Activated CD4-positive, alpha-beta memory T cell treated with anti-CD3 and anti-CD28 coated beads, Interleukin-2, amount 10 ng/mL, durations not matched to agents 7 days and 5 days (primary cell): Measurements from ENCODE around the gene CCDC106. TPM values are rescaled to one million over a fixed set of nuclear protein-coding genes. Genes with fewer than 3 reads are reported as not detected.

ENCODE experiments used
- CTCF ChIA-PET: fragments of 350-600 bp; sonication (Branson Sonifier 250); formaldehyde crosslinking; loops from one replicate; lab custom pipeline; 2021; ENCODE audit warnings: antibody characterized with exemption, inconsistent platforms; lab: Charles Lee
- POLR2A ChIA-PET: fragments of 350-600 bp; sonication (Branson Sonifier 250); formaldehyde crosslinking; loops from one replicate; lab custom pipeline; 2021; ENCODE audit warnings: antibody characterized with exemption; lab: Charles Lee
- DNase-seq: peaks from one replicate; pipeline ENCODE4 v3.0.0-alpha.2; 2020
- H3K27ac Mint-ChIP-seq: one replicate; pipeline ENCODE4 v1.8.0; 2021; ENCODE audit warnings: mild to moderate bottlenecking, mixed read lengths
- H3K27me3 Mint-ChIP-seq: one replicate; pipeline ENCODE4 v1.8.0; 2021; ENCODE audit warnings: mixed read lengths
- H3K36me3 Mint-ChIP-seq: one replicate; pipeline ENCODE4 v1.8.0; 2021; ENCODE audit warnings: low read depth, mixed read lengths
- H3K4me1 Mint-ChIP-seq: one replicate; pipeline ENCODE4 v1.8.0; 2021; ENCODE audit warnings: mixed read lengths
- H3K4me3 Mint-ChIP-seq: one replicate; pipeline ENCODE4 v1.8.0; 2021; ENCODE audit warnings: mild to moderate bottlenecking, mixed read lengths
- H3K9me3 Mint-ChIP-seq: one replicate; pipeline ENCODE4 v1.8.0; 2021; ENCODE audit warnings: mixed read lengths
- total RNA-seq, 2 experiments: library from RNA; stranded (reverse); gene quantifications; one replicate each; pipeline ENCODE4 v1.2.3, GENCODE V29; 2021

Gene CCDC106
- total RNA-seq, 2 experiments from 2014 or later: 3.7 to 3.8 TPM

DNA sequence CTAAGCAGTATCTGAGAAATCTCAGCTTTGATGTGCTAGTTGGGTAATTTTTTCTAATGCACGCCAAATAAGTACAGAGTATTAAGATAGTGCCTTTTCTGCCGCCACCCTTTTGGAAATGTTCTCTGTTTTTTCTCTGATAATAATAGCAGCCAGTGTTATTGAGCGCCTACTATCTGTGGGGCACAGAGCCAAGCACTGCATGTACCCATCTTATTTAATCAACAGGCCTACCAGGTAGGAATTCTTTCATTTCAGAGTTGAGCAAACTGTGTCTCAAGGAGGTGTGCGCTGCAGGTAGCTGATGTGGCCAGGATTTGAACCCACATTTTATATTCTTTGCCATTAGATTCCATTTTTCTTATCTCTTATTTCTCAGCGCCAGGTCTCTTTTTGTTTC is 28.4 kb downstream of the CCDC106 start:
- Mint-ChIP-seq H3K27me3 (no peaks in the 10 kb centered on the region), H3K27ac (peak overlapping the region; percentile 68), H3K4me3 (peak overlapping the region; percentile 93), H3K9me3 (no peaks in the 10 kb centered on the region), H3K4me1 (peaks cover 60% of the 10 kb centered on the region), H3K36me3 (peaks cover 69% of the 10 kb centered on the region)
- ChIA-PET POLR2A (interaction anchor here (1.7 kb wide), 1 partner anchor 19 kb away, joined by 7 read pairs; no protein-coding TSS in a partner anchor), CTCF (interaction anchor here (1.2 kb wide), 1 partner anchor 43 kb away, joined by 6 read pairs; no protein-coding TSS in a partner anchor)
- DNase-seq: no peak

DNA sequence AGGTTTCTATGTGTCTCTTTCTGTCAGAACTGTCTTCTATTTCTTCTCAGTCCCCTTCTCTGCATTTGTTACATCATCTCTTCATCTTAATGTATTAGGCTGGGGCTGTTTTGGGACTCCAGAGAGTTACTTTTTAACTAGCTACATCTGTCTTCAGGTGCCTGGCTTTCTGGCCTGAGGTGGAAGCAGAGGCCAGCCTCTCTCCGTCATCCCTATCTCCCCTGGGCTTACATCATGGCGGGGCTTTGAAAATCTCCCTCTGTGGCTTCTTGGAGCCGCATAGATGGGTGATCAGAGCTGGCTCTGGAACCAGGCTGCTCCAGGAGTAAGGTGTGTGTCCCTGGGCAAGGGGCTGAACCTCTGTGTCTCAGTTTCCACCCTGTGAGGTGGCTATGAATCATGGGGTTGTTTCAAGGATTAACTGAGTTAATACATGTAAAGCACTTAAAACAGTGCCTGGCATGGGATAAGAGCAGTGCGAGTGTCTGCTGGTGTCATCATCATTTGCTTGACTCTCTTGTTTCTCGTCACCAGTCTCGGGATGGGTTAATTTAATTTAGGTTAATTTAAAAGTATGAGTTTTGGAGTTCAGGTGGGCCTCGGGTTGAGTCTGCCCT is 29.0 kb downstream of the CCDC106 start:
- H3K27ac Mint-ChIP-seq: peak overlapping the region; percentile 68
- H3K4me1 Mint-ChIP-seq: peaks cover 58% of the 10 kb centered on the region
- no peaks in the 10 kb centered on the region for H3K9me3 Mint-ChIP-seq
- ChIA-PET CTCF (interaction anchor here (1.2 kb wide), 1 partner anchor 44 kb away, joined by 6 read pairs; no protein-coding TSS in a partner anchor), POLR2A (interaction anchor here (1.7 kb wide), 1 partner anchor 20 kb away, joined by 7 read pairs; no protein-coding TSS in a partner anchor)
- H3K36me3 Mint-ChIP-seq: peaks cover 67% of the 10 kb centered on the region
- DNase-seq: no peak
- peak overlapping the region; percentile 93 for H3K4me3 Mint-ChIP-seq
- H3K27me3 Mint-ChIP-seq: no peaks in the 10 kb centered on the region

DNA sequence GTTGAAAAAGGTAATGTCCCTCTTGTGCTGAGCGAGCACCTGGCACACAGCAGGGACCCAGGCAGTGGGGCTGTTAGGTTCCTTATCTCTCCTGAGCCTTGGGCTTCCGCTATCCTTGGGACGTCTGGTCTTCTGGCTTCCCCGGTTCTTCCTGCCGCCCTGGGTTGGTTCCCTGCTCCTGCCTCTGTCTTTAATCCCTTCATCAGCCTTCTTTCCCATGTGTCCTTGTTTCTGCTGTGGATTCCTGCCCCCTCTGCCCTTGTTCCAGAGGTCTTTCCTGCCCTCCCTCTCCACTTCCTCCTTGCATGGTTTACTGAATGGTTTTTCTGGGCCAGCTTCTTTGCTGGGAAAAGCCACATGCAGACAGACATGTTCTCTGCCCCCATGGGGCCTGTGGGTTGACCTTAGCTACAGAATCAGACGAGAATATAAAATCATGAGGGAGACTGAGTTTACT is 29.6 kb downstream of the CCDC106 start:
- Mint-ChIP-seq H3K27ac (no peak overlapping the region), H3K9me3 (no peaks in the 10 kb centered on the region), H3K27me3 (no peaks in the 10 kb centered on the region), H3K4me3 (peak overlapping the region; percentile 93), H3K36me3 (peaks cover 65% of the 10 kb centered on the region), H3K4me1 (peaks cover 54% of the 10 kb centered on the region)
- ChIA-PET CTCF (no interaction called here), POLR2A (no interaction called here)
- DNase-seq: no peak

DNA sequence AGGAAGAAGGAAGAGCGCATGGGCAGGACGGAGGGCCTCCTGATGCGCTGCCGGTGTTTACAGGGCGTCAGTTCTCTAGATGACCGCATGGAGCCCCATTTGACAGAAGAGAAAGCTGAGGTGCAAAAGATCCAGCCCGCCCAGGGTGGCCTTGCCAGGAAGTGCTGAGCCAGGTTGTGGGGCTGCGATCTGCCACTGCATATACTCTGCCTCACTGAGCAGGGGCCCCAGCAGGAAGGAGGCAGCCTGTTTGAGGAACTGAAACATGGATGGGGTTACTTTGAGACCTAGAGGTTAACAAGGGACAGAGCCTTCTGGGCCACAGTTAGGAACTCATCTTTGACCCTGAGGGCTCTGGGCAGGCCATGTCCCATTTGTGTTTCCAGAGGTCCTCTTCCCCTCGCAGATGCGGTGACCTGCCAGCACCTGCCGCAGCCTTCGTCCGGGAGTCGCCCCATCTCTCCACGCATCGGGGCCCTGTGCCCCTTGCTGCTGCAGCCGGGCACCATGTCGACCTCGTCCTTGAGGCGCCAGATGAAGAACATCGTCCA is 30.2 kb downstream of the CCDC106 start:
- no peaks in the 10 kb centered on the region for H3K9me3 Mint-ChIP-seq
- no peak overlapping the region for H3K4me3 Mint-ChIP-seq
- DNase-seq: no peak
- ChIA-PET CTCF (no interaction called here), POLR2A (no interaction called here)
- no peaks in the 10 kb centered on the region for H3K27me3 Mint-ChIP-seq
- H3K4me1 Mint-ChIP-seq: peaks cover 52% of the 10 kb centered on the region
- no peak overlapping the region for H3K27ac Mint-ChIP-seq
- H3K36me3 Mint-ChIP-seq: peaks cover 64% of the 10 kb centered on the region

GRCh38 chr19:55679343-55680257 is 31.6 kb downstream of the CCDC106 start:
- POLR2A ChIA-PET: no interaction called here
- Mint-ChIP-seq H3K27me3 (no peaks in the 10 kb centered on the region), H3K9me3 (no peaks in the 10 kb centered on the region), H3K27ac (no peak overlapping the region), H3K36me3 (peaks cover 60% of the 10 kb centered on the region), H3K4me1 (peaks cover 41% of the 10 kb centered on the region), H3K4me3 (no peak overlapping the region)
- no peak for DNase-seq
- CTCF ChIA-PET: no interaction called here

DNA sequence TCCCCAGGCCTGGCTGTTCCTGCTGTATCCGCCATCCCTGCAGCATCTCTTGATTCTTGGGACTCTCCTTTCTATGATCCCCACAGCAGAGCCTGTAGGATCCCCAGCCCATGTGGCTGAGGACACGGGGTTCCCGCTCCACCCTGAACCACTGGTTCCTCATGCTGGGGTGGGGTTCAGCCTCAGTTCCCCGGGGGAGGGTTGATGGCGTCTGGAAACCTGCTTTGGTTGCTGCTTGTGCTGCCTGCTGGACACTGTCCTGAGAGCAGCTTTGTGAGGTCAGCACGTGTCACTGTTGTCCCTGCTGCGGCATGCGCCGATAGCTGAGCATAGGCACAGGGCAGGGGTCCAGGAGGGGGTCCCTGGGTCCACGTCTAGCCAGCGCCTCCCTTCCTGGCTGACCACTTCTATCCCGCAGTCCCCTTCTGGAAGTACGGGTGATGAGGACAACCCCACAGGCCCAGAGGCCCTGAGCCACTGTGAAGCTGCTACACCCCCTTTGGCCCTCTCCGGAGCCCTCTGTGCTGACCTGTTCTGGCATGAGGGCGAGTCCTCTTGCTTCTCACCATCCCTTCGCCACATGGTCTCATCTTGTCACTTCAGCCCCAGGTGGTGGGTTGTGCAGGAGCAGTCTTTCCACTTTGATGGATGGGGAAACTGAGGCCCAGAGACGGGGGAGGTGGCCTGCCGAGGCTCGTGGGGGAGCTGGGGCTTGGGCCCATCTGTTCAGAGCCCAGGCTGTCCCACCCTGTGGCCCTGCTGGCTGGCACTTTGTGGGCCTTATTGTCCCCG is 32.5 kb downstream of the CCDC106 start:
- H3K27me3 Mint-ChIP-seq: no peaks in the 10 kb centered on the region
- peaks cover 40% of the 10 kb centered on the region for H3K4me1 Mint-ChIP-seq
- no peak overlapping the region for H3K4me3 Mint-ChIP-seq
- CTCF ChIA-PET: interaction anchor here (1.5 kb wide), 1 partner anchor 23 kb away, joined by 8 read pairs; no protein-coding TSS in a partner anchor
- H3K36me3 Mint-ChIP-seq: peaks cover 62% of the 10 kb centered on the region
- POLR2A ChIA-PET: no interaction called here
- H3K9me3 Mint-ChIP-seq: no peaks in the 10 kb centered on the region
- no peak for DNase-seq
- H3K27ac Mint-ChIP-seq: no peak overlapping the region

DNA sequence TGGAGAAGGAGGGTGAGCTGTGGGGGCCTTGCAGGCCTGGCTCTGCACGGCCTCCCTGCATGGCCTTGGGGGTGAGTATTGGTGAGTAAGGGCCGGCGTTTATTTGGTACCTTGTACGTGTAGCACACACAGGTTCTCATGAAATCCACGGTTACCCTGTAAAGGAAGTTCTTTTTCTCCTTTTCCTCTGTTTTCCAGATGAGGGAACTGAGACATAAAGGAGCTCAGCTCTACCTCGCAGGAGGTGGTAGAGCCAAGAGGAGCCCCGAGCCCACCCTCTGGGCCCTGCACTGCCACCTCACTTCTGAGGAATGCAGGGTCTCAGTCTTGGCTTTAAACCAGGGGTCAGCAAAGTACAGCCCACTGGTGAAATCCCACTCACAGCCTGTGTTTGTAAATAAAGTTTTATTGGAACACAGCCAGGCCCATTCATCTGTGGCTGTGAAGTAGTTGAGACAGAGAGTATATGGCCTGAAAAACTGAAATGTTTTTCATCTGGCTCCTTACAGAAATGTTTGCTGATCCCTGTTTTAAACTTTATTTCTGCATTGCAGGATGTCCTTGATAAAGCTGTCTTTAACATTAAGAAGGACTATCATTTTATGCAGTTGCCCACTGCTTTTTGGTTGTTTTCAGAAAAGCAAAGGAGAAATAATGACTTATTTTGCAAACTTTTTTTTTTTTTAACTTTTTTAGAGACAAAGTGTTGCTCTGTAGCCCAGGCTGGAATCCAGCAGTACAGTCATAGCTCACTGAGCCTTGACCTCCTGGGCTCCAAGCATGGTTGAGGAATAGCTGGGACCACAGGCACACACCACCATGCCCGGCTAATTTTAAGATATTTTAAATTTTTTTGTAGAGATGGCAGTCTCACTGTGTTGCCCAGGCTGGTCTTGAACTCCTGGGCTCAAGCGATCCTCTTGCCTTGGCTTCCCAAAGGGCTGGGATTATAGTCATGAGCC is 33.4 kb downstream of the CCDC106 start:
- Mint-ChIP-seq H3K36me3 (peaks cover 64% of the 10 kb centered on the region), H3K4me1 (peaks cover 35% of the 10 kb centered on the region), H3K4me3 (no peak overlapping the region), H3K27ac (no peak overlapping the region), H3K27me3 (no peaks in the 10 kb centered on the region), H3K9me3 (no peaks in the 10 kb centered on the region)
- no peak for DNase-seq
- ChIA-PET POLR2A (interaction anchor here (0.7 kb wide), 1 partner anchor 35 kb away, joined by 3 read pairs; no protein-coding TSS in a partner anchor), CTCF (interaction anchor here (1.5 kb wide), 1 partner anchor 22 kb away, joined by 8 read pairs; no protein-coding TSS in a partner anchor)

DNA sequence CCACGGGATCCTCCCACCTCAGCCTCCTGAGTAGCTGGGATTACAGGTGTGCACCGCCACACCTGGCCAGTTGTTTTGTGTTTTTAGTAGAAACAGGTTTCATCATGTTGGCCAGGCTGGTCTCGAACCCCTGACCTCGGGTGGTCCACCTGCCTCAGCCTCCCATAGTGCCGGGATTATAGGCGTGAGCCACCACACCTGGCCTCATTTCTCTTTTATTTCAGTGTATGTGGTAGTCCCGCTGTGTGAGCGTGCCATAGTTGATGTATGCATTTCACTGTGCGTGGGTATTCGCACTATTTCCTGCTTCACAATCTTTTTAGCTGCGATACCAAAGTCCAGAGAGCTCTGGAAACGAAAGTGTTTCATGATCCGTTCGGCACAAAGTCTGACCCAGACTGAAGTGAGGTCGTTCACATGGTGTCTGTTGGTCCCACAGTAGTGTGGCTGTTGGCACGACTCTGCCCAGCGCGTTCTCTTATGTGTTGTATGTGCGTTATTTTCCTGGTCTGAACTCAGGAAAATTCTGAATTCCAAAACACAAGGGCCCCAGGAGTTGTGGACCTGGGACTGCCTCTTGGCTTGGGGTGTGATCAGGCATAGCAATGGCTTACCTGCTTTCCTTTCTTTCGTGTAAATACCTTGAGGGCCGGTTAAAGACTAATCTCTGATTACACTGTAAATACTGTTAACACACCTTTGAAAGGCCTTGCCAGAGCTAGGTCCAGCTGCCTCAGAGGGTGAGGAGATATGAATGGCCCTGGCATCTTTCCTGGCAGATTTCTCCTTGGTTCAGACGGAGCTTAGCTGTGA is 35.6 kb downstream of the CCDC106 start:
- H3K4me3 Mint-ChIP-seq: no peak overlapping the region
- no peaks in the 10 kb centered on the region for H3K27me3 Mint-ChIP-seq
- DNase-seq: no peak
- peaks cover 20% of the 10 kb centered on the region for H3K4me1 Mint-ChIP-seq
- ChIA-PET POLR2A (no interaction called here), CTCF (interaction anchor here (0.6 kb wide), 1 partner anchor 30 kb away, joined by 3 read pairs; no protein-coding TSS in a partner anchor)
- peaks cover 47% of the 10 kb centered on the region for H3K36me3 Mint-ChIP-seq
- no peaks in the 10 kb centered on the region for H3K9me3 Mint-ChIP-seq
- no peak overlapping the region for H3K27ac Mint-ChIP-seq

- H3K27me3 Mint-ChIP-seq: no peaks in the 10 kb centered on the region
- no peak overlapping the region for H3K27ac Mint-ChIP-seq
- H3K9me3 Mint-ChIP-seq: no peaks in the 10 kb centered on the region
- ChIA-PET CTCF (no interaction called here), POLR2A (no interaction called here)
- peaks cover 9% of the 10 kb centered on the region for H3K4me1 Mint-ChIP-seq
- DNase-seq: no peak
- no peak overlapping the region for H3K4me3 Mint-ChIP-seq
- H3K36me3 Mint-ChIP-seq: peaks cover 41% of the 10 kb centered on the region
These were observed 37.1 kb downstream of the CCDC106 start for GRCh38 chr19:55684946-55685681.

DNA sequence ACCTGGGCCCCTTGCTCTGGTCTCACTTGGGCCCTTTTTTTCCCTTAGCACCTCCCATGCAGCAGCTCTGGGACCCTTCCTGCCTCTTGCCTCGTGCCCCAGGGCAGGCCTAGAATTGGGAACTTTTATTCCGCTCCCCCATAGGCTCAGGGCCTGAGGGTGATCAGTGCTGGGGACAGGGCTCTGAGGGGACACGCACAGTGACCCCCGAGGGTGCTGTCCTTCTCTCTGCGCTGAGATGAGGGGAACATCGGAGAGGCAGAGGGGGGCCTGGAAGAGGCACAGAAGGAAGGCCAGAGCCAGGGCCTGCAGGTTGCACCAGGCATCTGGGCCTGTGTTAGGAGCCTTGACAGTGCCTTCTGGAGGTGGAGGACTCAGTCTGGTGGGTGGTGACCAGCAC is 37.8 kb downstream of the CCDC106 start:
- Mint-ChIP-seq H3K9me3 (no peaks in the 10 kb centered on the region), H3K4me1 (peaks cover 9% of the 10 kb centered on the region), H3K27ac (no peak overlapping the region), H3K27me3 (no peaks in the 10 kb centered on the region), H3K4me3 (no peak overlapping the region), H3K36me3 (peaks cover 34% of the 10 kb centered on the region)
- ChIA-PET CTCF (no interaction called here), POLR2A (no interaction called here)
- DNase-seq: no peak
